Liver (tissue), 9 donors: ENCODE measurements around the gene F5. TPM values are rescaled to one million over a fixed set of nuclear protein-coding genes. Genes with fewer than 3 reads are reported as not detected.
A peak's percentile ranks its signal among the peaks of the same experiment; 100 is the strongest.

Experiments used
- DNase-seq: peaks from one replicate; pipeline ENCODE4 v3.0.0-alpha.2; 2017; ENCODE audit warnings: low spot score
- H3K27ac ChIP-seq, 2 donors: one replicate each; pipeline ENCODE4 v1.7.0; 2013; ENCODE audit warnings: inconsistent platforms in 2 of 2, low read length in 2 of 2, control low read depth in 1 of 2, low read depth in 1 of 2, mild to moderate bottlenecking in 1 of 2
- H3K27me3 ChIP-seq, 4 donors: one replicate each; pipeline versions ENCODE4 v1.6.1 to v1.7.0; 2013; ENCODE audit warnings: low read length in 3 of 4, inconsistent platforms in 1 of 4, mild to moderate bottlenecking in 1 of 4, moderate library complexity in 1 of 4; ENCODE audit not compliant: control insufficient read depth in 4 of 4, insufficient read depth in 4 of 4
- H3K36me3 ChIP-seq, 4 donors: one replicate each; pipeline versions ENCODE4 v1.6.1 to v1.7.0; 2013; ENCODE audit warnings: low read length in 3 of 4, mild to moderate bottlenecking in 3 of 4, low read depth in 1 of 4, moderate library complexity in 1 of 4; ENCODE audit not compliant: control insufficient read depth in 4 of 4, insufficient read depth in 3 of 4
- H3K4me1 ChIP-seq, 4 donors: one replicate each; pipeline versions ENCODE4 v1.6.1 to v1.7.0; 2013; ENCODE audit warnings: low read length in 3 of 4, mild to moderate bottlenecking in 3 of 4, moderate library complexity in 1 of 4; ENCODE audit not compliant: control insufficient read depth in 4 of 4, insufficient read depth in 4 of 4
- H3K4me3 ChIP-seq, 3 donors: one replicate each; pipeline versions ENCODE4 v1.6.1 to v1.7.0; 2013; ENCODE audit warnings: low read length in 3 of 3, control low read depth in 1 of 3, low read depth in 1 of 3, mild to moderate bottlenecking in 1 of 3
- H3K9ac ChIP-seq, 2 donors: one replicate each; pipeline ENCODE4 v1.7.0; 2013; ENCODE audit warnings: low read length in 2 of 2, mild to moderate bottlenecking in 2 of 2, moderate library complexity in 2 of 2, control low read depth in 1 of 2, low read depth in 1 of 2
- H3K9me3 ChIP-seq, 4 donors: one replicate each; pipeline versions ENCODE4 v1.6.1 to v1.7.0; 2013; ENCODE audit warnings: low read length in 3 of 4; ENCODE audit not compliant: control insufficient read depth in 4 of 4
- ATF3 ChIP-seq: IDR thresholded peaks from 2 replicates; pipeline ENCODE4 v1.6.1; 2016; ENCODE audit warnings: antibody characterized with exemption
- EGR1 ChIP-seq, 2 donors: IDR thresholded peaks; 2 replicates each; pipeline ENCODE4 v1.6.1; 2016 to 2018; ENCODE audit warnings: antibody characterized with exemption in 2 of 2, low read depth in 2 of 2
- FOXA1 ChIP-seq: IDR thresholded peaks from 2 replicates; pipeline ENCODE4 v1.6.1; 2016; ENCODE audit warnings: antibody characterized with exemption
- FOXA2 ChIP-seq: IDR thresholded peaks from 2 replicates; pipeline ENCODE4 v1.6.1; 2016; ENCODE audit warnings: antibody characterized with exemption
- GABPA ChIP-seq, 2 donors: IDR thresholded peaks in 1 of 2; conservative IDR thresholded peaks in 1 of 2; 2 replicates each; pipeline ENCODE4 v1.6.1; 2016; ENCODE audit warnings: antibody characterized with exemption in 2 of 2, mild to moderate bottlenecking in 1 of 2, moderate library complexity in 1 of 2
- HNF4A ChIP-seq, 2 donors: conservative IDR thresholded peaks; 2 replicates each; pipeline ENCODE4 v1.6.1; 2016; ENCODE audit warnings: antibody characterized with exemption in 2 of 2, mild to moderate bottlenecking in 2 of 2
- HNF4G ChIP-seq: IDR thresholded peaks from 2 replicates; pipeline ENCODE4 v1.6.1; 2016; ENCODE audit warnings: antibody characterized with exemption
- JUND ChIP-seq, 2 donors: IDR thresholded peaks; 2 replicates each; pipeline ENCODE4 v1.6.1; 2016; ENCODE audit warnings: antibody characterized with exemption in 2 of 2
- NR2F2 ChIP-seq: IDR thresholded peaks from 2 replicates; pipeline ENCODE4 v1.6.1; 2016; ENCODE audit warnings: antibody characterized with exemption
- RAD21 ChIP-seq, 2 donors: IDR thresholded peaks; 2 replicates each; pipeline ENCODE4 v1.6.1; 2016; ENCODE audit warnings: antibody characterized with exemption in 2 of 2, mild to moderate bottlenecking in 2 of 2
- SP1 ChIP-seq: IDR thresholded peaks from 2 replicates; pipeline ENCODE4 v1.6.1; 2018; ENCODE audit warnings: antibody characterized with exemption, mild to moderate bottlenecking
- TAF1 ChIP-seq: conservative IDR thresholded peaks from 2 replicates; pipeline ENCODE4 v1.6.1; 2016; ENCODE audit warnings: antibody characterized with exemption, mild to moderate bottlenecking
- YY1 ChIP-seq: IDR thresholded peaks from 2 replicates; pipeline ENCODE4 v1.6.1; 2016; ENCODE audit warnings: antibody characterized with exemption, mild to moderate bottlenecking
- WGBS: extraction: QIAGEN DNeasy Blood & Tissue Kit; methylation state at CpG from one replicate; pipeline ENCODE4 v1.1.7; 2013; 5-methylcytosine and 5-hydroxymethylcytosine counted together
- polyA plus RNA-seq, 2 donors: library from polyadenylated mRNA; stranded (reverse) in 1 of 2; unstranded in 1 of 2; fragments of 200-250 nt in 1 of 2; fragments of >200 nt in 1 of 2; fragmentation: Nextera tagmentation in 1 of 2; extraction: Ambion mirVana in 1 of 2; gene quantifications; one replicate each; pipeline versions ENCODE4 v1.2.1 to v1.2.3, GENCODE V29; 2013 to 2015
- total RNA-seq, 2 donors: library from RNA; depleted of rRNA; stranded (reverse); fragments of >200 nt; gene quantifications; one replicate each; pipeline ENCODE4 v1.2.3, GENCODE V29; 2014
- TF ChIP-seq, protein P1 (sequence below): IDR thresholded peaks from 2 replicates; pipeline ENCODE4 v1.6.1; 2016; ENCODE audit warnings: antibody characterized with exemption
- TF ChIP-seq, protein P2 (sequence below): IDR thresholded peaks from 2 replicates; pipeline ENCODE4 v1.6.1; 2016; ENCODE audit warnings: antibody characterized with exemption
- TF ChIP-seq, protein P3 (sequence below): fragments of 150-350 bp; IDR thresholded peaks from 2 replicates; pipeline ENCODE4 v1.5.1; 2017; ENCODE audit warnings: improper control_type of control experiment, low read depth, low read length; ENCODE audit not compliant: missing input control
- donor health status: healthy.
- donor health status: healthy.
- donor health status: healthy.
- donor health status: healthy.
- donor health status: healthy.

Gene F5
- total and polyA plus RNA-seq, 4 donors: 86.1 to 155 (median 129) TPM

GRCh38 chr1:169487561-169487960 is 98.7 kb downstream of the F5 start:
- TF ChIP-seq FOXA1 (no peak), HNF4A (conservative IDR thresholded peaks at IDR 0.05) (no peak)
- TF ChIP-seq, protein P1, sequence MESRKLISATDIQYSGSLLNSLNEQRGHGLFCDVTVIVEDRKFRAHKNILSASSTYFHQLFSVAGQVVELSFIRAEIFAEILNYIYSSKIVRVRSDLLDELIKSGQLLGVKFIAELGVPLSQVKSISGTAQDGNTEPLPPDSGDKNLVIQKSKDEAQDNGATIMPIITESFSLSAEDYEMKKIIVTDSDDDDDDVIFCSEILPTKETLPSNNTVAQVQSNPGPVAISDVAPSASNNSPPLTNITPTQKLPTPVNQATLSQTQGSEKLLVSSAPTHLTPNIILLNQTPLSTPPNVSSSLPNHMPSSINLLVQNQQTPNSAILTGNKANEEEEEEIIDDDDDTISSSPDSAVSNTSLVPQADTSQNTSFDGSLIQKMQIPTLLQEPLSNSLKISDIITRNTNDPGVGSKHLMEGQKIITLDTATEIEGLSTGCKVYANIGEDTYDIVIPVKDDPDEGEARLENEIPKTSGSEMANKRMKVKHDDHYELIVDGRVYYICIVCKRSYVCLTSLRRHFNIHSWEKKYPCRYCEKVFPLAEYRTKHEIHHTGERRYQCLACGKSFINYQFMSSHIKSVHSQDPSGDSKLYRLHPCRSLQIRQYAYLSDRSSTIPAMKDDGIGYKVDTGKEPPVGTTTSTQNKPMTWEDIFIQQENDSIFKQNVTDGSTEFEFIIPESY: no peak
- TF ChIP-seq, protein P2, sequence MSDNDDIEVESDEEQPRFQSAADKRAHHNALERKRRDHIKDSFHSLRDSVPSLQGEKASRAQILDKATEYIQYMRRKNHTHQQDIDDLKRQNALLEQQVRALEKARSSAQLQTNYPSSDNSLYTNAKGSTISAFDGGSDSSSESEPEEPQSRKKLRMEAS: no peak
- WGBS: 78% methylated on average over 16 of the region's 16 CpGs
- peak overlapping the region in 1 of 2 donors; percentile 98 for H3K27ac ChIP-seq

GRCh38 chr1:169487133-169487532 is 99.1 kb downstream of the F5 start:
- H3K9ac ChIP-seq: peak overlapping the region; percentile 77 to 96
- H3K9me3 ChIP-seq: no peaks in the 10 kb centered on the region
- peak overlapping the region; percentile 96 to 98 for H3K27ac ChIP-seq
- H3K4me1 ChIP-seq: peaks cover 3 to 40% (median 13%) of the 10 kb centered on the region in 4 donors
- no peak for DNase-seq
- no peaks in the 10 kb centered on the region for H3K36me3 ChIP-seq
- no peaks in the 10 kb centered on the region for H3K27me3 ChIP-seq
- TF ChIP-seq, protein P3, sequence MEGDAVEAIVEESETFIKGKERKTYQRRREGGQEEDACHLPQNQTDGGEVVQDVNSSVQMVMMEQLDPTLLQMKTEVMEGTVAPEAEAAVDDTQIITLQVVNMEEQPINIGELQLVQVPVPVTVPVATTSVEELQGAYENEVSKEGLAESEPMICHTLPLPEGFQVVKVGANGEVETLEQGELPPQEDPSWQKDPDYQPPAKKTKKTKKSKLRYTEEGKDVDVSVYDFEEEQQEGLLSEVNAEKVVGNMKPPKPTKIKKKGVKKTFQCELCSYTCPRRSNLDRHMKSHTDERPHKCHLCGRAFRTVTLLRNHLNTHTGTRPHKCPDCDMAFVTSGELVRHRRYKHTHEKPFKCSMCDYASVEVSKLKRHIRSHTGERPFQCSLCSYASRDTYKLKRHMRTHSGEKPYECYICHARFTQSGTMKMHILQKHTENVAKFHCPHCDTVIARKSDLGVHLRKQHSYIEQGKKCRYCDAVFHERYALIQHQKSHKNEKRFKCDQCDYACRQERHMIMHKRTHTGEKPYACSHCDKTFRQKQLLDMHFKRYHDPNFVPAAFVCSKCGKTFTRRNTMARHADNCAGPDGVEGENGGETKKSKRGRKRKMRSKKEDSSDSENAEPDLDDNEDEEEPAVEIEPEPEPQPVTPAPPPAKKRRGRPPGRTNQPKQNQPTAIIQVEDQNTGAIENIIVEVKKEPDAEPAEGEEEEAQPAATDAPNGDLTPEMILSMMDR: no peak
- TF ChIP-seq RAD21 (IDR thresholded peaks at IDR 0.05): no peak
- no peak for TF ChIP-seq GABPA (IDR thresholded peaks at IDR 0.05 in 1 of 2, conservative IDR thresholded peaks at IDR 0.05 in 1 of 2)
- no peak for TF ChIP-seq JUND (IDR thresholded peaks at IDR 0.05)
- 82% methylated on average over 5 of the region's 5 CpGs for WGBS
- H3K4me3 ChIP-seq: peak overlapping the region in 2 of 3 donors; percentile 50 to 81

More at GRCh38 chr1:169487561-169487960, 98.7 kb downstream of the F5 start:
- Histone ChIP-seq H3K4me1 (peaks cover 3 to 40% (median 13%) of the 10 kb centered on the region in 4 donors), H3K36me3 (no peaks in the 10 kb centered on the region), H3K9ac (no peak overlapping the region), H3K4me3 (no peak overlapping the region), H3K27me3 (no peaks in the 10 kb centered on the region), H3K9me3 (no peaks in the 10 kb centered on the region)
- DNase-seq: no peak

- peaks cover 3 to 40% (median 13%) of the 10 kb centered on the region in 4 donors for H3K4me1 ChIP-seq
- peak overlapping the region; percentile 77 to 96 for H3K9ac ChIP-seq
- H3K27ac ChIP-seq: peak overlapping the region; percentile 96 to 98
- H3K36me3 ChIP-seq: no peaks in the 10 kb centered on the region
- 1% methylated on average over 14 of the region's 14 CpGs for WGBS
- TF ChIP-seq HNF4G: no peak
- no peak for TF ChIP-seq NR2F2
- no peak for TF ChIP-seq HNF4A (conservative IDR thresholded peaks at IDR 0.05)
- TF ChIP-seq GABPA (IDR thresholded peaks at IDR 0.05 in 1 of 2, conservative IDR thresholded peaks at IDR 0.05 in 1 of 2): peak in 1 of 2 donors; percentile 21
- TF ChIP-seq RAD21 (IDR thresholded peaks at IDR 0.05): no peak
- TF ChIP-seq EGR1 (IDR thresholded peaks at IDR 0.05; ENCODE audit: low read depth in 2 of 2): no peak
- no peak for TF ChIP-seq SP1
- TF ChIP-seq YY1: peak; percentile 88
- TF ChIP-seq, protein P3: no peak
- TF ChIP-seq TAF1: peak; percentile 7
- TF ChIP-seq FOXA1: no peak
- no peak for TF ChIP-seq JUND (IDR thresholded peaks at IDR 0.05)
- no peak for TF ChIP-seq ATF3
- TF ChIP-seq FOXA2: no peak
- H3K4me3 ChIP-seq: peak overlapping the region; percentile 50 to 81 (median 55)
- no peak for DNase-seq
- H3K27me3 ChIP-seq: no peaks in the 10 kb centered on the region
- H3K9me3 ChIP-seq: no peaks in the 10 kb centered on the region
Measured at GRCh38 chr1:169486281-169487051, 99.8 kb downstream of the F5 start.
